HG03442 (cell line): ENCODE measurements around the gene TMEM204.

ENCODE experiments used
- ATAC-seq: cut with Tn5 transposase; IDR thresholded peaks from one replicate; pipeline ENCODE4 v1.9.1; 2021; ENCODE audit warnings: mild to moderate bottlenecking, moderate library complexity; ENCODE audit not compliant: unreplicated experiment

The TMEM204 gene

GRCh38 chr16:1498899-1499676 lies 34.4 kb upstream of the TMEM204 start:
- no peak for ATAC-seq

GRCh38 chr16:1499756-1500464 lies 33.6 kb upstream of the TMEM204 start:
- ATAC-seq = no peak

GRCh38 chr16:1500465-1501150 lies 32.9 kb upstream of the TMEM204 start:
- no peak for ATAC-seq

GRCh38 chr16:1501630-1502029 lies 31.8 kb upstream of the TMEM204 start:
- no peak for ATAC-seq

GRCh38 chr16:1502092-1503004 lies 31.1 kb upstream of the TMEM204 start:
- ATAC-seq = no peak

- ATAC-seq = no peak
Measured at GRCh38 chr16:1503110-1503955, 30.1 kb upstream of the TMEM204 start.

GRCh38 chr16:1505073-1505844 lies 28.2 kb upstream of the TMEM204 start:
- ATAC-seq = no peak

- no peak for ATAC-seq
Measured at GRCh38 chr16:1505912-1506311, 27.6 kb upstream of the TMEM204 start.

GRCh38 chr16:1506494-1507213 lies 26.8 kb upstream of the TMEM204 start:
- ATAC-seq = no peak

GRCh38 chr16:1508494-1509187 lies 24.8 kb upstream of the TMEM204 start:
- no peak for ATAC-seq

GRCh38 chr16:1509307-1510221 lies 23.9 kb upstream of the TMEM204 start:
- no peak for ATAC-seq

- ATAC-seq = no peak
Measured at GRCh38 chr16:1510272-1510671, 23.2 kb upstream of the TMEM204 start.

GRCh38 chr16:1510941-1511351 lies 22.5 kb upstream of the TMEM204 start:
- ATAC-seq = no peak

- no peak for ATAC-seq
Measured at GRCh38 chr16:1511662-1512569, 21.6 kb upstream of the TMEM204 start.

GRCh38 chr16:1512774-1513173 lies 20.7 kb upstream of the TMEM204 start:
- ATAC-seq = no peak

- no peak for ATAC-seq
Measured at GRCh38 chr16:1514507-1514906, 19.0 kb upstream of the TMEM204 start.
